ENCODE measurements around the gene LGALS14. TPM values are rescaled to one million over a fixed set of nuclear protein-coding genes. Genes with fewer than 3 reads are reported as not detected.

LGALS14 gene
- total and polyA plus RNA-seq, 10 donors, result not detected

- no peak overlapping the region for H3K27ac ChIP-seq
- H3K9me3 ChIP-seq, result no peaks in the 10 kb centered on the region
- H3K4me1 ChIP-seq, result no peaks in the 10 kb centered on the region
- intact Hi-C loops (cut with DNase I; ENCODE audit: low total_unique reads), result no loop called here
- H3K36me3 ChIP-seq, result no peaks in the 10 kb centered on the region
- TF ChIP-seq POLR2A (IDR thresholded peaks at IDR 0.05), result no peak
- no peak for TF ChIP-seq POLR2AphosphoS5 (IDR thresholded peaks at IDR 0.05)
- no peak for TF ChIP-seq CTCF (IDR thresholded peaks at IDR 0.05 in 8 of 11, conservative IDR thresholded peaks at IDR 0.05 in 3 of 11)
- 74 to 85% (median 78%) methylated on average over 5 of the region's 5 CpGs for WGBS, 5 donors
- H3K27me3 ChIP-seq (replicated peaks in 1 of 7), result peaks cover 0 to 47% (median 0%) of the 10 kb centered on the region in 7 donors
- DNase-seq, result no peak
- no peak overlapping the region for H3K4me3 ChIP-seq
These were observed 45.7 kb downstream of the LGALS14 start for GRCh38 chr19:39749981-39750380.

- no peaks in the 10 kb centered on the region for H3K9me3 ChIP-seq
- peaks cover 0 to 39% (median 0%) of the 10 kb centered on the region in 7 donors for H3K27me3 ChIP-seq (replicated peaks in 1 of 7)
- DNase-seq, result no peak
- no peak overlapping the region for H3K4me3 ChIP-seq
- H3K36me3 ChIP-seq, result no peaks in the 10 kb centered on the region
- no peak for TF ChIP-seq CTCF (IDR thresholded peaks at IDR 0.05 in 8 of 11, conservative IDR thresholded peaks at IDR 0.05 in 3 of 11)
- no peak for TF ChIP-seq POLR2A (IDR thresholded peaks at IDR 0.05)
- TF ChIP-seq POLR2AphosphoS5 (IDR thresholded peaks at IDR 0.05), result no peak
- intact Hi-C loops (cut with DNase I; ENCODE audit: low total_unique reads), result no loop called here
- H3K4me1 ChIP-seq, result no peaks in the 10 kb centered on the region
- no peak overlapping the region for H3K27ac ChIP-seq
These were observed 48.1 kb downstream of the LGALS14 start for GRCh38 chr19:39752390-39752789.

- no peaks in the 10 kb centered on the region for H3K36me3 ChIP-seq
- TF ChIP-seq CTCF (IDR thresholded peaks at IDR 0.05 in 8 of 11, conservative IDR thresholded peaks at IDR 0.05 in 3 of 11), result no peak
- TF ChIP-seq POLR2AphosphoS5 (IDR thresholded peaks at IDR 0.05), result no peak
- TF ChIP-seq POLR2A (IDR thresholded peaks at IDR 0.05), result no peak
- H3K4me3 ChIP-seq, result no peak overlapping the region
- H3K27me3 ChIP-seq (replicated peaks in 1 of 7), result peaks cover 0 to 42% (median 0%) of the 10 kb centered on the region in 7 donors
- no peak overlapping the region for H3K27ac ChIP-seq
- H3K4me1 ChIP-seq, result no peaks in the 10 kb centered on the region
- no peak for DNase-seq
- intact Hi-C loops (cut with DNase I; ENCODE audit: low total_unique reads), result no loop called here
- H3K9me3 ChIP-seq, result no peaks in the 10 kb centered on the region
These were observed 48.5 kb downstream of the LGALS14 start for GRCh38 chr19:39752795-39753194.

GRCh38 chr19:39754544-39754943, 50.3 kb downstream of the LGALS14 start:
- TF ChIP-seq POLR2AphosphoS5 (IDR thresholded peaks at IDR 0.05) (no peak), POLR2A (IDR thresholded peaks at IDR 0.05) (no peak), CTCF (IDR thresholded peaks at IDR 0.05 in 8 of 11, conservative IDR thresholded peaks at IDR 0.05 in 3 of 11) (no peak)
- Histone ChIP-seq H3K27me3 (replicated peaks in 1 of 7) (peaks cover 0 to 59% (median 9%) of the 10 kb centered on the region in 7 donors), H3K4me1 (no peaks in the 10 kb centered on the region), H3K36me3 (no peaks in the 10 kb centered on the region), H3K9me3 (no peaks in the 10 kb centered on the region), H3K27ac (no peak overlapping the region), H3K4me3 (no peak overlapping the region)
- intact Hi-C loops (cut with DNase I; ENCODE audit: low total_unique reads), result no loop called here
- DNase-seq, result no peak
- 61 to 85% (median 74%) methylated on average over 2 of the region's 2 CpGs for WGBS, 5 donors

Data from spleen (tissue), 11 donors.